ENCODE measurements around the gene ALS2. TPM values are rescaled to one million over a fixed set of nuclear protein-coding genes. Genes with fewer than 3 reads are reported as not detected.

Gene ALS2
- total and polyA plus RNA-seq, 3 donors from 2014 or later, result 14.0 to 19.2 (median 17.0) TPM

DNA sequence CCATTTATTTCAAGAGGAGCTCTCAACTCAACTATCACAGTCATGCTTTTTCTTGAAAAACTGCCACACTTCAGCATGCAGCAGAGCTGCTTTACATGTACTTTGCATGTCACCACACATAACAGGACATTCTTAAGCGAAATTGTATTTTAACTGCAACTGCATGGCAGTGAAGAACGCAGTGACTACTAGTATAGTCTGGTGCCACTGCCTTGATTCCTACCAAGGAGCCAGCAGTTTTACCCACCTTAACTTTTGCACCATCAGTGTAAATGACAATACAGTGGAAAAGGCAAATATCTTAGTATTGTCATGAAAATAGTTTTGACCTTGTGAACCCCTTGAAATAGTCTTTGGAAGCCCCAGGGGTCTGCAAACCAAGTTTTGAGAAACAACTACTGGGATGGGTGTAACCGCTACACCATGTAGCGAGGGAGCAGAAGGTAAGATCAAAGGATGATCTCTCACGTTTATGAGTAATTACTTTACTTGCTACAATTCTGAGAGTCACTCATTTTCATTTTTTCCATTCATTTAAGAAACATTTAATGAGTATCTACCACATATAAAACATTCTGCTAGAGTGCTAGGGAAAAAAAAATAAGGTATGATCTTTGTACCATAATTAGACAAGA lies 50.0 kb downstream of the ALS2 start:
- TF ChIP-seq, protein P1, sequence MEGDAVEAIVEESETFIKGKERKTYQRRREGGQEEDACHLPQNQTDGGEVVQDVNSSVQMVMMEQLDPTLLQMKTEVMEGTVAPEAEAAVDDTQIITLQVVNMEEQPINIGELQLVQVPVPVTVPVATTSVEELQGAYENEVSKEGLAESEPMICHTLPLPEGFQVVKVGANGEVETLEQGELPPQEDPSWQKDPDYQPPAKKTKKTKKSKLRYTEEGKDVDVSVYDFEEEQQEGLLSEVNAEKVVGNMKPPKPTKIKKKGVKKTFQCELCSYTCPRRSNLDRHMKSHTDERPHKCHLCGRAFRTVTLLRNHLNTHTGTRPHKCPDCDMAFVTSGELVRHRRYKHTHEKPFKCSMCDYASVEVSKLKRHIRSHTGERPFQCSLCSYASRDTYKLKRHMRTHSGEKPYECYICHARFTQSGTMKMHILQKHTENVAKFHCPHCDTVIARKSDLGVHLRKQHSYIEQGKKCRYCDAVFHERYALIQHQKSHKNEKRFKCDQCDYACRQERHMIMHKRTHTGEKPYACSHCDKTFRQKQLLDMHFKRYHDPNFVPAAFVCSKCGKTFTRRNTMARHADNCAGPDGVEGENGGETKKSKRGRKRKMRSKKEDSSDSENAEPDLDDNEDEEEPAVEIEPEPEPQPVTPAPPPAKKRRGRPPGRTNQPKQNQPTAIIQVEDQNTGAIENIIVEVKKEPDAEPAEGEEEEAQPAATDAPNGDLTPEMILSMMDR (IDR thresholded peaks at IDR 0.05), result no peak
- no peak for TF ChIP-seq POLR2A (IDR thresholded peaks at IDR 0.05)
- Histone ChIP-seq H3K4me3 (no peak overlapping the region), H3K27ac (no peak overlapping the region), H3K9me3 (no peaks in the 10 kb centered on the region), H3K4me1 (no peaks in the 10 kb centered on the region), H3K27me3 (no peaks in the 10 kb centered on the region), H3K36me3 (ENCODE audit: low read depth, missing control alignments) (no peaks in the 10 kb centered on the region)
- 90 to 91% methylated on average over 5 of the region's 5 CpGs for WGBS, 2 donors
- intact Hi-C loops (cut with DNase I; ENCODE audit: low total_unique reads), result no loop called here
- no peak for DNase-seq

DNA sequence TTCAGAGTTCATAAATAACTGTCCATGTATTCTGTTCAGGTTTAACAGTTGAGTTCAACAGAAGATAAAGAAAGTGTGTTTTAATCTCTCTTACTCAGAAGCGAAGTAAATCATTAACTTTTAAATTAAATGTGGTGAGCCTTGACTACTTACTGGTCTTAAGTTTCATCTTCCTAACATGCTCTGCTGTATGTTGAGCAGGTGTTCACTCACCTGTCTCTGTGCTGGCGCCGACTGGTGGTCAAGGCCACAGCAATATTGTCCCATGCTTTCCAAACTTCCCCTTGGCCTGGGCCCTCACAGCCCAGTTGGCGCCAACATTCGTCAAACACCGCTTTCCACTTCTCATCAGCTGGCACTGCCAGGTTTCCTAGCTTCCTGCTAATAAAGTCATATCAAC lies 65.3 kb downstream of the ALS2 start:
- intact Hi-C loops (cut with DNase I; ENCODE audit: low total_unique reads), result no loop called here
- no peak overlapping the region for H3K27ac ChIP-seq
- H3K4me3 ChIP-seq, result no peak overlapping the region
- WGBS, 2 donors, result 97 to 99% methylated on average over 6 of the region's 6 CpGs
- H3K36me3 ChIP-seq (ENCODE audit: low read depth, missing control alignments), result no peaks in the 10 kb centered on the region
- H3K27me3 ChIP-seq, result no peaks in the 10 kb centered on the region
- DNase-seq, result no peak
- no peaks in the 10 kb centered on the region for H3K4me1 ChIP-seq
- TF ChIP-seq, protein P1 (IDR thresholded peaks at IDR 0.05), result no peak
- no peak for TF ChIP-seq POLR2A (IDR thresholded peaks at IDR 0.05)
- no peaks in the 10 kb centered on the region for H3K9me3 ChIP-seq

DNA sequence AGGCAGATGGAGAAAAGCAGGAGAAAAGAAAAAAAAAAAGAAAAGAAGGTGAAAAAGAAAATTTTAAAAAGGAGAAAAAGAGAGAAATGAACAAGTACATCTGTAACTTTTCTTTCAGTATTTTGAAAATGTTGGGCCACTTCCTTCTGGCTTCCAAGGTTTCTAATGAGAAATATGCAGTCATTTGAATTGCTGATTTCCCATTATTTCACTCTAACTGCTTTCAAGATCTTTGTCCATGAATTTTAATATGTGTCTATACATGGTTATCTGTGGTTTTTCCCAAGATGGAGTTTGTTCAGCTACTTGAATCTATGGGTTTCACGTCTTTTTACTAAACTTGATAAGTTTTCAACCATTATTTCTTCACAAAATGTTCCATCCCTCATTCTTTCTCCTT lies 68.0 kb downstream of the ALS2 start:
- no peaks in the 10 kb centered on the region for H3K9me3 ChIP-seq
- 92 to 100% methylated on average over 1 of the region's 1 CpG for WGBS, 2 donors
- intact Hi-C loops (cut with DNase I; ENCODE audit: low total_unique reads), result no loop called here
- no peak for DNase-seq
- H3K36me3 ChIP-seq (ENCODE audit: low read depth, missing control alignments), result no peaks in the 10 kb centered on the region
- no peaks in the 10 kb centered on the region for H3K27me3 ChIP-seq
- H3K27ac ChIP-seq, result no peak overlapping the region
- no peak for TF ChIP-seq POLR2A (IDR thresholded peaks at IDR 0.05)
- TF ChIP-seq, protein P1 (IDR thresholded peaks at IDR 0.05), result no peak
- no peak overlapping the region for H3K4me3 ChIP-seq
- H3K4me1 ChIP-seq, result no peaks in the 10 kb centered on the region

DNA sequence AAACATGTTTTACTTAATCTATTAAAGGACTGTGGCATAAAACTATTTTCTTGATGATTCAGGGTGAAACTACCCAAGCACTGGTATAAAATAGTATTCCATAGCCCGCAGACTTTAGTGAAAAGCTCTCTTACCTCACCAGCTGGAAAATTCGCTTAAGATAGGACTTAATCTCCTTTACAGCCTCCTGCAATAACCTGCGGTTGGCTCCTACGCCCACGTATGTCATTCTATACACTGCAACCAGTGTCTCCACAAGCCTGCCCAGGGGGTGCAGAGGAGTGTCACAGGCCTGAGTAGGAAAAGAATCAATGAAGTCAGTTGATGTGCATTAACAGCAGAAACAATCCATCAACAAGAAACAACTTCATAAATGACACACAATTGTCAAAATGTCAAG lies 71.0 kb downstream of the ALS2 start:
- intact Hi-C loops (cut with DNase I; ENCODE audit: low total_unique reads), result no loop called here
- no peak overlapping the region for H3K4me3 ChIP-seq
- TF ChIP-seq, protein P1 (IDR thresholded peaks at IDR 0.05), result no peak
- TF ChIP-seq POLR2A (IDR thresholded peaks at IDR 0.05), result no peak
- WGBS, 2 donors, result 85 to 87% methylated on average over 5 of the region's 5 CpGs
- H3K4me1 ChIP-seq, result no peaks in the 10 kb centered on the region
- no peak for DNase-seq
- no peaks in the 10 kb centered on the region for H3K9me3 ChIP-seq
- no peaks in the 10 kb centered on the region for H3K27me3 ChIP-seq
- H3K27ac ChIP-seq, result no peak overlapping the region
- H3K36me3 ChIP-seq (ENCODE audit: low read depth, missing control alignments), result no peaks in the 10 kb centered on the region

DNA sequence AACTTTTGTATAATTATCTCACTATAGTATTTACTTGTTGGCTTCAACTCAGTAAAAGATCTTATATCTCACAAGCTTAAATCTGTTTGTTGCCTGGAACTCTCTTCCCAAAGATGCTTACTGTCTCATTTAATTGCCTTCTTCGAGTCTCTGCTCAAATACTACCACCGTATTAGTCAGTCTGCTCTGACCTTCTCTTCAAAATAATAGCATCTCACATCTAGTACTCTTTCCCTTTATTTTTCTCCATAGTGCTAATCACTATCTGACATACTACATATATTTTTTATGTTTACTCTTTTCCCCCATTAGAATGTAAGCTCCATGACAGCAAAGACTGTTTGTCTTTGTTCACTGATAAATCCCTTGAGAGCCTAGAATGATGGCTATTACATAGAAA lies 71.7 kb downstream of the ALS2 start:
- no peak for DNase-seq
- Histone ChIP-seq H3K27me3 (no peaks in the 10 kb centered on the region), H3K9me3 (no peaks in the 10 kb centered on the region), H3K36me3 (ENCODE audit: low read depth, missing control alignments) (no peaks in the 10 kb centered on the region), H3K27ac (no peak overlapping the region), H3K4me1 (no peaks in the 10 kb centered on the region), H3K4me3 (no peak overlapping the region)
- TF ChIP-seq, protein P1 (IDR thresholded peaks at IDR 0.05), result no peak
- TF ChIP-seq POLR2A (IDR thresholded peaks at IDR 0.05), result no peak
- intact Hi-C loops (cut with DNase I; ENCODE audit: low total_unique reads), result no loop called here
- WGBS, 2 donors, result 75 to 76% methylated on average over 2 of the region's 2 CpGs

All from testis (tissue), 3 donors.